Measurements from ENCODE around the gene FOXP3.

DNA sequence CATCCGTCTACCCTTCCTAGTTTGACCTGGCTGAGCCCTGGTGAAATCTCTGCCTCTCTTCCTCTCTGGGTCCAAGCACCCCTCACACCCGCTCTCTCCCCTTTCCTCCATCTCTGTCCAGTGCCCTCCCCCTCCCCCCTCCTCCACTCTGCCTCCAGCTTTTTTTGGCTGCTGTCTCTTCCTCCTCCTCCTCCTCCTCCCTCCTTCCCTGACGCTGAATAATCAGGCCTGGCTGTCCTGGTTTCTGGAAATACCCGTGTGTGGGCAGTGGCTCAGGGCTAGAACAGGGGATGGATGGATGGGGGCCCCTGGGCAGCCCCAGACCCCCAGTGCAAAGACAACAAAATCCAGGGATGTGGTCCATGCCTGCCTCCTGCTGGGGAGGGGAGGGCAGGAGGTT lies 59.8 kb downstream of the FOXP3 start:
- TF ChIP-seq, protein P1, sequence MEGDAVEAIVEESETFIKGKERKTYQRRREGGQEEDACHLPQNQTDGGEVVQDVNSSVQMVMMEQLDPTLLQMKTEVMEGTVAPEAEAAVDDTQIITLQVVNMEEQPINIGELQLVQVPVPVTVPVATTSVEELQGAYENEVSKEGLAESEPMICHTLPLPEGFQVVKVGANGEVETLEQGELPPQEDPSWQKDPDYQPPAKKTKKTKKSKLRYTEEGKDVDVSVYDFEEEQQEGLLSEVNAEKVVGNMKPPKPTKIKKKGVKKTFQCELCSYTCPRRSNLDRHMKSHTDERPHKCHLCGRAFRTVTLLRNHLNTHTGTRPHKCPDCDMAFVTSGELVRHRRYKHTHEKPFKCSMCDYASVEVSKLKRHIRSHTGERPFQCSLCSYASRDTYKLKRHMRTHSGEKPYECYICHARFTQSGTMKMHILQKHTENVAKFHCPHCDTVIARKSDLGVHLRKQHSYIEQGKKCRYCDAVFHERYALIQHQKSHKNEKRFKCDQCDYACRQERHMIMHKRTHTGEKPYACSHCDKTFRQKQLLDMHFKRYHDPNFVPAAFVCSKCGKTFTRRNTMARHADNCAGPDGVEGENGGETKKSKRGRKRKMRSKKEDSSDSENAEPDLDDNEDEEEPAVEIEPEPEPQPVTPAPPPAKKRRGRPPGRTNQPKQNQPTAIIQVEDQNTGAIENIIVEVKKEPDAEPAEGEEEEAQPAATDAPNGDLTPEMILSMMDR (IDR thresholded peaks at IDR 0.05) = no peak
- TF ChIP-seq POLR2A (IDR thresholded peaks at IDR 0.05) = no peak
